KBM-7 (cell line): ENCODE results near the gene NEU4.
A peak's percentile ranks its signal among the peaks of the same experiment; 100 is the strongest.
"Not testable (repeated sequence)": the region's sequence is repeated elsewhere in the genome, so short reads cannot be mapped to it uniquely, and the experiment has no call there.

Experiments
- DNase-seq: peaks from one replicate; pipeline ENCODE4 v3.0.0-alpha.2; 2015
- in situ Hi-C: fragments of 300-500 bp; cut with MboI; formaldehyde crosslinking; loops from 2 replicates; pipeline ENCODE4 v1.14.3; 2020; ENCODE audit warnings: low sequenced_read_pairs, low pct_unique_long_range_greater_than_20kb, mixed read lengths

NEU4 gene

GRCh38 chr2:241821460-241822263 lies 12.7 kb downstream of the NEU4 start:
- DNase-seq = no peak

GRCh38 chr2:241822264-241822623 lies 13.3 kb downstream of the NEU4 start:
- DNase-seq = no peak
- in situ Hi-C loops = no loop called here

More at GRCh38 chr2:241821460-241822263, 12.7 kb downstream of the NEU4 start:
- in situ Hi-C loops = no loop called here

GRCh38 chr2:241823531-241824437 lies 14.8 kb downstream of the NEU4 start:
- DNase-seq, in situ Hi-C loops: not testable (repeated sequence)

DNA sequence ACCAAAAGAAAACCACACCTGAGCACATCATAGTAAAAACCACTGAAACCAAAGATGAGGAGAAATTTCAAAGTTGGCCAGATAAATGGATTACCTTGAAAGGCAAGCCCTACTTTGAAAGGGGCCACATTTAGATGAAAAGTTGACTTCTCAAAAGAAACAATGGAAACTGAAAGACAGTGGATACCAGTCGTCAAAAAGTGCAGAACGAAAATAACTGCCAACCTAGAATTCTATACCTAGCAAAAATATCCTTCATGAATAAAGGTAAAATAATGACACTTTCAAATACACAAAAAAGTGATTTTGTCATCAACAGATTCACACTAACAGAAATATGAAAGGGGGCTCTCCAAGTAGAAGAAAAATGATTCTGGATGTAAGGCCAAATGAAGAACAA lies 18.4 kb downstream of the NEU4 start:
- in situ Hi-C loops = no loop called here
- no peak for DNase-seq

GRCh38 chr2:241833101-241833663 lies 24.2 kb downstream of the NEU4 start:
- no peak for DNase-seq

GRCh38 chr2:241833756-241834526 lies 24.9 kb downstream of the NEU4 start:
- DNase-seq, in situ Hi-C loops: not testable (repeated sequence)

More at GRCh38 chr2:241833101-241833663, 24.2 kb downstream of the NEU4 start:
- in situ Hi-C loops = no loop called here

DNA sequence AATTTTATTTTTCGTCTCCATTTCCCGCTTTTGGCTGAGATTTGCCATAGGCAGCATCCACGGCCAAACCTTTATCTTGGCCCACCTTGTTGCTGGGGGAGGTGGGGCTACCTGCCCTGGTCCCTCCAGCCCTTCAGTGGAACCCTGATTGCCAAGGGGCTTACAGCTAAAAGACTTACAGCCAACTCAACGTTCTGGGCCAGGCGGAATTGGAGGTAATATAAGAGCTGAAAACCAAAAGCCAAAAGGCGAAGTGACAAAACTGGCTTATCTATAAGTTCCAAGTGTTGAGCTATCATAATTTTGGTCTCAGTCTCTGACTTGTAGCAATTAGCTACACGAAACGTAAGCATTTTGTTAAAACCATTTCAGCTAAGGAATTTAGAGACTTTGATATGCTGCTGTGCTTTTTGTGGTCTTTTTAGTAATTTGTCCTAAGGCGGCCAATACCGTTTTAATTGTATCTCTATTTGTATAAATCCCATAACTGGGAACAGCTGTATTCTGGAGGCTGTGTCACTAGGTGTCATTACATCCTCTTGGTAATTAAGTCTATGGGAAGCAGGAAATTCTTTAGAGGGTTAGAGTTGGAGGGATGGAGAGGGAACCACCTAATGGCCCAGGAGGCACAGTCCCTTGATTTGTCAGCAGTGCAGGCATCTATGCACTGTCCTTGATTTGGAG lies 25.7 kb downstream of the NEU4 start:
- DNase-seq = no peak
- in situ Hi-C loops = no loop called here

DNA sequence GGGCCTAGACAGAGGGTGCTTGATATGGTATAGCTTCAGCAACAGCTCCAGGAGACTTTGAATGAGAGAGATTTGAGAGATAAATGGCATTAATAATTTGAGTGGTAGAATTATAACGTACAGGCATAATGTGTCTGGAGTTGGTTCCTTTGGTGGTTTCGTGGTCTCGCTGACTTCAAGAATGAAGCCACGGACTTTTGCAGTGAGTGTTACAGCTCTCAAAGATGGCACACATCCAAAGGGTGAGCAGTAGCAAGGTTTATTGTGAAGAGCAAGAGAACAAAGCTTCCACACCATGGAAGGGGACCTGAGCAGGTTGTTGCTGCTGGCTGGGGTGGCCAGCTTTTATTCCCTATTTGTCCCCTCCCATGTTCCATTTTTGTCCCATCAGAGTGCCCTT lies 26.6 kb downstream of the NEU4 start:
- in situ Hi-C loops = no loop called here
- DNase-seq = no peak

DNA sequence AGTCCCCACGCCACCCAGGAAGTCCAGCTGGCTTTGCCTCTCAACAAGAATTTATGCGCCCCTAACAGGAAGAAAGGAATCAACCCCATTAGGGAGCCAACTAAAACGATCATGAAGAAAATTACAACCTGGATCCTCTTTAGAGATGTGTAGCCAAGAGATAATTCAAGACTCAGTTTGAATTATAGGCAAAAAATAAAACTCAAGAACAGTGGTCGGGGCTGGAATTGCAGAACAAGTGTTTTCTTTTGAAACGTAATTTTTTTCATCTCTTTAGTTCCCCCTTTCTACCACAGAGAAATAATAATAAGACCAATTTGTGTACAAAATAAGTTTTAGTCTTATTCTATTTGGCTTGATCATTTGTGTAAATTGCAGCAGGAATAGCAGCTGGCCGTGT lies 27.3 kb downstream of the NEU4 start:
- no peak for DNase-seq
- in situ Hi-C loops = no loop called here

- in situ Hi-C loops = no loop called here
- DNase-seq = no peak
Measured at GRCh38 chr2:241837197-241837965, 28.4 kb downstream of the NEU4 start.

DNA sequence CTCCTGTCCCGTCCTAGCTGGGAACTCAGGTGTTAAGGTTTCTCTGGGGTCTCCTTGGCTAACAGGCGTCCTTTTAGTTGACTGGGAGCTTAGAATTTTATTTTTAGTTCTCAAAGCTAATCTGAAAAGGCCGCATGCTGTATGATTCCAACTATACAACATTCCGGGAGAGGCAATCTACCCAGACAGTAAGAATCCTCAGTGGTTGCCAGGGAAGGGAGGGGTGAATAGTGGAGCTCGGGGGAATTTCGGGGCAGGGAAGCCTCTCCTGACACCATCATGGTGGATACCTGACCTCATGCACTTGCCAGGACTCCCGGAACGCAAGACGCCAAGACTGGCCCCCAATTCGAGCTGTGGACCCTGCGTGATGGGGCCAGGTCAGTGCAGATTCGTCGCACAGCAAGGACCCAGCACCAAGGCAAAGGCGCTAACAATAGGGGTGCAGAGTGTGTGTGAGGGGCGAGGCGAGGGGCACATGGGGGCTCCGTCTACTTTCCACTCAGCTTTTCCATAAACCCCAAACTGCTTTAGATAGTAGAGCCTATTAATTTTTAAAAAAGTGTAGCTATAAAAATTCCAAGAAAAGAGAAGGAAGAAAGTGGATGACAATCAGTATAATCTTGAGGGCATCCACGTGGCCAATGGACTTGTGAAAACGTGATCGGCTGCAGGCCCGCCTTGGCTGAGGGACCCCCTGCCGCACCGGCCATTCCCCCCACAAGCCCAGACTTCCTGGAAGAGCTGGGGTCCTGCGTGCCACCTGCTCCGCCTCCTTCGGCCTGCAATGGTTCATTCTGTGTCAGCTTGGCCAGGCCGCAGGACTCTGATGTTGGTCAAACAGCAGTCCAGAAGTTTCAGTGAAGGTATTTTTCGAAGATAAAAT lies 32.4 kb downstream of the NEU4 start:
- no peak for DNase-seq
- in situ Hi-C loops = no loop called here

DNA sequence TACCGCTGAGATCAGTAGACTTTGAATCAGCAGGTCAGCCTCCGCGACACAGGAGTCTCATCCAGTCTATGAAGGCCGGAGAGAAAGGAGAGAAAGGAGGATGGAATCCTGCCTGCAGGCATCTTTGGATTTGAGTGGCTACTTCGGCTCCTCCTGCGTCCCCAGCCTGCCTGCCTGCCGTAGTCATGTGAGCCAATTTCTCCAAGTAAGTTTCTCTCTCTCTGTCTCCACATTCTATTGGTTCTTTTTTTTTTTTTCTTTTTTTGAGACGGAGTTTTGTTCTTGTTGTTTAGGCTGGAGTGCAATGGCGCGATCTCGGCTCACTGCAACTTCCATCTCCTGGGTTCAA lies 33.0 kb downstream of the NEU4 start:
- no peak for DNase-seq
- in situ Hi-C loops = no loop called here

DNA sequence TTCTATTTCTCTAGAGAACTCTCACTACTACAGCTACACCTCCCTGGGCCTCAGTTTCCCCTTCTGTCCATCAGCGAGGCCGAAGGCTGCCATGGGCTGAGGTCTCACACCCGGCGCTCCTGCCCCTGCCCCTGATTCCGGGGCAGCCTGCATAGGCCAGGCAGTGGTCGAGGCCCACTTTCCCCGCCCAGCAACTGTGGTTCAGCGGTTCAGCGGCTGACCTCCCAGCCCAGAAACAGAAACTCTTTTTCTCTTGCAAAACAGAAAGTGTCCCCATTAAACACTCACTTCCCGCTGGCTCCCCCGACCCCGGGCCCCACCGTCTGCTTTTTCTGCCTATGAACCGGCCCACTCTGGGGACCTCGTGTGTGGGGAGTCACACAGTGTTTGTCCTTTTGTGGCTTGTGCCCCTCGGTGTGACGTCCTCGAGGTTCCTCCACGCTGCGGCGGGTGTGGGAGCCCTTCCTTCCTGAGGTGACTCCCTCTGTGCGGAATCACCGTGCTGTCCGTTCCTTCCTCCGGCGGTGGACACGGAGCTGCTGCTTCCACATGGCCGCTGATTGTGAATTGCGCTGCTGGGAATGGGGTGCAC lies 33.7 kb downstream of the NEU4 start:
- DNase-seq = peak; percentile 53
- in situ Hi-C loops = no loop called here

DNA sequence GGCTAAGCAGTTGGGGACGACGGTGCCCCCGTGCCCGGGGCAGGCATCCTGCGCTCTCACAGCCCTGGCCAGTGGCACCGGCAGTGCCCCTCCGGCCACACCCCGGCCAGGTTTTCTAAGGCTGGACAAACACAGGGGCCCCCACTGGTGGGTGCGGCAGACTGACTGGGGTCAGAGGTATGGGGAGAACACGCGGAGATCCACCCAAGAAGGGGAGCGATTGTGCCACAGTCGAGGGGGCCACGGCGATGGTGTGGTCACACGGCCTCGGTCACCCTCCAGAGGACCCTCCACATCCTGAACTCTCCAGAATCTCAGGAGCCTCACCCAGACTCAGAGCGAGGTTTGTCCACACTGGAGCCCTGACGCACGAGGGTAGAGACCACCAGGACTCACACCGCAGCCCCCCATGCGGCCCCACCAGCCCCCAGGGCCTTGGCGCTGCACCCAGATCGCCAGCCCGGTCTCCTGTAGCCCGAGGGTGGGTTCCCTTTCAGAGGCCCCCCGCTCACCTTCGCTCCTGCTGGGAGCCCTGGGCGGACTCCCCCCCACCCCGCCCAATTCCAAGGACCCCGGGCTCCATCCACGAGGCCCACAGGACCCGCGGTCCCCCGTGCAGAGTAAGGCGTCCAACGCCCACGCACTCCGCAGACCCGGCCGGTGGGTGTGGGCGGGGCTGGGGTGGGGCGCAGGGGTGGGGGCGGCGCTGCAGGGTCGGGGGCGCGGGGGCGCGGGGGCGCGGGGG lies 34.5 kb downstream of the NEU4 start:
- DNase-seq = no peak
- in situ Hi-C loops = no loop called here

DNA sequence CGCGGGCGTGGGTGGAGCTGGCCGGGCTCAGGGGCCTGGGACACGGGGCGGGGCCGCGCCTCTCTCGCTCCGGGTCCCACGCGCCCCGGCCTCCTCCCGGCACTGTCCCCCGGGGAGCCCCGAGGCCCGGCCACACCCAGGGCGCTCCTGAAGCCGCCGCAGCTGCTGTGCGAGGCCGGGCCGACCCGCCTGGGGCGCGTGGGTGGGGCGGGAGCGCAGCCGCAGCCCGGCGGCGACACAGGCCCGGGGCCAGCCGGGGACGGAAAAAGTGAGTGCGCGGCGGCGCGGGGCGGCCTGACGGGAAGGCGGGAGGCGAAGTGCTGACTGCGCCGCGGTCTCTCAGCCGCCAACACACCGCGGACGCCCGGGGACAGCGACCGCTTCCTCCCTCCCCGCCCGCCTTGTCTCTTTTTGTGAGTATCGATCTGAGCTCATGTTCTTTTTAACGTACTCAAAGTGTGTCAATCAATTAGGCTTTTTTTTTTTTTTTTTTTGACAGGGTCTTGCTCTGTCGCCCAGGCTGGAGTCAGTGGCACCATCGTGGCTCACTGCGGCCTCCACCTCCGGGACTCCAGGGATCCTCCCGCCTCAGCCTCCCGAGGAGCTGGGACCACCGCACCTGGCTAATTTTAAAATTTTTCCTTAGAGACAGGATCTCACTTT lies 35.2 kb downstream of the NEU4 start:
- in situ Hi-C loops = no loop called here
- DNase-seq = peak; percentile 61
